IPS-15b (cell line): Measurements from ENCODE around the gene SREBF2.

Experiments
- H3K27me3 ChIP-seq: one replicate; pipeline ENCODE4 v1.6.1; 2013; ENCODE audit warnings: low read length; ENCODE audit not compliant: control insufficient read depth, insufficient read depth
- H3K36me3 ChIP-seq: one replicate; pipeline ENCODE4 v1.6.1; 2013; ENCODE audit warnings: low read length; ENCODE audit not compliant: control insufficient read depth, insufficient read depth
- H3K4me1 ChIP-seq: one replicate; pipeline ENCODE4 v1.6.1; 2013; ENCODE audit warnings: mild to moderate bottlenecking, low read length; ENCODE audit not compliant: control insufficient read depth, insufficient read depth
- H3K4me3 ChIP-seq: one replicate; pipeline ENCODE4 v1.5.1; 2013; ENCODE audit warnings: low read depth, low read length
- H3K9ac ChIP-seq: one replicate; pipeline ENCODE4 v1.6.1; 2013; ENCODE audit warnings: low read depth, mild to moderate bottlenecking, low read length
- H3K9me3 ChIP-seq: one replicate; pipeline ENCODE4 v1.6.1; 2013; ENCODE audit warnings: mild to moderate bottlenecking, low read length; ENCODE audit not compliant: control insufficient read depth, insufficient read depth

The SREBF2 gene

DNA sequence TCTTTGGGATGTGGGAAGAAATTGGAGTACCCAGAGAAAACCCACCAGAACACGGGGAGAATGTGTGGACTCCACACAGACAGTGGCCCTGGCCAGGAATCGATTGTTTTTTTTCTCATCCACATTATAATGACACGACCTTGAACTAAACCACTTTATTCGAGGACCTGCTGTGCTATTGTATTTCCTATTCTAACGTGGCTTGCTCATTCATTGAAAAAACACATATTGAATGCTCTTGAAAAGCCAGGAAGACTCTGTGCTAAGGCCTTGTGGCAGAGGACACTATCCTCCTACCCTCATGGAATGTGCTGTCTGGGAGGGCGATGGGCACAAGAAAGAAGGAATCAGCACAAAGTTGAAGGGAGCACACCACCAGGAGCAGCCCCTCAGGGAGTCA lies 9.1 kb upstream of the SREBF2 start:
- Histone ChIP-seq H3K4me1 (peaks cover 7% of the 10 kb centered on the region), H3K9ac (no peak overlapping the region), H3K27me3 (no peaks in the 10 kb centered on the region), H3K9me3 (no peaks in the 10 kb centered on the region), H3K36me3 (peaks cover 9% of the 10 kb centered on the region), H3K4me3 (no peak overlapping the region)

DNA sequence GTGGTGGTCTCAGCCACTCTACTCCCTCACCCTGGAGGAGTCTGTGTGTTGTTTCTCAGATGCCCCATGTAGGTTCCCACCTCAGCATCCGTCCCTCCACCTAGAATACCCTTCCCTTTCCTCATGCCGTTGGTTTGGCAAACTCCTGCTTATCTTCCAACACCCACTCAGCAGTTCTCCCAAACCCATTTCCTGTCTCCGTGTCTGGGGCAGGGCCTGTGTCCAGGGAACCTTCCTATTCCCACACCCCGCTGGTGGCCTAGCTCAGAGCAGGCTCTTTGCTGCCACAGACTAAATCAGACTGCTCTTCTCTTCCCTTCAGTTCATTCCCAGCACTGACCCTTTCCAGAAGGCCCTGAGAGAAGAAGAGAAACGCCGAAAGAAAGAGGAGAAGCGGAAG lies 7.5 kb upstream of the SREBF2 start:
- Histone ChIP-seq H3K4me1 (peaks cover 7% of the 10 kb centered on the region), H3K36me3 (peaks cover 5% of the 10 kb centered on the region), H3K9ac (no peak overlapping the region), H3K4me3 (no peak overlapping the region), H3K9me3 (no peaks in the 10 kb centered on the region), H3K27me3 (no peaks in the 10 kb centered on the region)

DNA sequence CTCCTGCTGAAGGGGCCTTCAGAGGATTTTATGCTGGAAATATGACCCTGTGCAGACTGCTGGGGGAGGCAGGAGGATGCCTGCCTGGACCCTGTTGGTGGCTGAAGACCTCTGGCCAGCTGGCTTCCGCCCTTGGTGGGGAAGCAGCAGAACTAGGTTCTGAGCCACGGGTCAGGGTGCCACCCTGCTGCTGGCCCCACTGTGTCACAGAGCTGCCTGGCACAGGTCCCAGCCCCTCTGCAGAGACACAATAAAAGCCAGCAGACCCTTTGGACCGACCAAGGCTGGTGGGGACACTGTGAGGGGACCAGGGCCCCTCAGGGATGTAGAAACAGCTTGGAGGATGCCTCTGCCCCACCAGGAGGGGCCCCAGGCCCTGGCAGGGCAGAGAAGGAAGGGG lies 6.9 kb upstream of the SREBF2 start:
- Histone ChIP-seq H3K9ac (no peak overlapping the region), H3K9me3 (no peaks in the 10 kb centered on the region), H3K27me3 (no peaks in the 10 kb centered on the region), H3K4me3 (no peak overlapping the region), H3K4me1 (peaks cover 7% of the 10 kb centered on the region), H3K36me3 (peaks cover 5% of the 10 kb centered on the region)

DNA sequence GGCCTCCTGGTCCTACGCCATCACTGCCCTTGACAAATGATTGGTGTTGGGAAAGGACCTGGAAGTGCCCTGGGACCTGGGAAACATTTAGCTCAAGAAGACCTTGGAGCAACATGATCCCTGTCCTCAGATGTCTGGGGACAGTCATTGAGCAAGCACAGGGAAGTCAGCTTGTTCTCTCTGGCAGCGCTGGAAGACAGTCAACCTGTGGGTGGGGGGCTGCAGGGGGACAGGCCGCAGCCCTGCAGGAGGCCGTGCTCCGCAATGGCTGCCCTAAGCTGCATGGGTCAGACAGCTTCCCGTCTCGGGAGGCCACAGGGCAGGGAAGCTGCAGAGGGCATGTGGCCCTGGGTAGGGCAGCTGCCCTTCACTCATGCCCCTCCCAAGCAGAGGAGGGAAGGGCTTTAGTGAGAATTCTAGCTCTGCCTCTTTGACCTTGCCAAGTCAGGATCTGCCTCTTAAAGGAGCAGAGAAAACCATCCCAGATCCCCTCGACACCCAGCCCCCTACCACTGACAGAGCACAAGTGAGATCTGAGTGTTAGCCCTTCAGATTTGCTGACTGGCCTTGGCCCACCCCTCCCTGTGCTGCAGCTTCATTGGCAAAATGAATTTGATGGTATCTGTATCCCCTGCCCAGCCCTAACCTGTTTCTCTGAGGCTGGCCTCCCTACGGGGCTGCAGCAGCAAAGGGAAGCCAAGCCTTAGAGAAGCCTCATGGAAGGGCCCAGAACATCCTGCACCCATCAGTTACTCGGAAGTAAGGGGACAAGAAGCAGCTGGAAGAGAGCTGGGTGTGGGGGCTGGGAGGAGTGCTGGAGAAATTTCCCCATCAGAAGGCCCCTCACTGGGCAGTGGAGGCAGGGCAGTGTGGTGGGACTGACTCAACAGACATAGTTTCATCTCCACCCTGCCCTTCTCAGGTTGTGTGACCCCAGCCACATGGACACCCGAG lies 6.2 kb upstream of the SREBF2 start:
- H3K4me1 ChIP-seq, result peaks cover 11% of the 10 kb centered on the region
- H3K9ac ChIP-seq, result peak overlapping the region; percentile 12
- H3K27me3 ChIP-seq, result no peaks in the 10 kb centered on the region
- H3K36me3 ChIP-seq, result peaks cover 5% of the 10 kb centered on the region
- no peak overlapping the region for H3K4me3 ChIP-seq
- H3K9me3 ChIP-seq, result no peaks in the 10 kb centered on the region

DNA sequence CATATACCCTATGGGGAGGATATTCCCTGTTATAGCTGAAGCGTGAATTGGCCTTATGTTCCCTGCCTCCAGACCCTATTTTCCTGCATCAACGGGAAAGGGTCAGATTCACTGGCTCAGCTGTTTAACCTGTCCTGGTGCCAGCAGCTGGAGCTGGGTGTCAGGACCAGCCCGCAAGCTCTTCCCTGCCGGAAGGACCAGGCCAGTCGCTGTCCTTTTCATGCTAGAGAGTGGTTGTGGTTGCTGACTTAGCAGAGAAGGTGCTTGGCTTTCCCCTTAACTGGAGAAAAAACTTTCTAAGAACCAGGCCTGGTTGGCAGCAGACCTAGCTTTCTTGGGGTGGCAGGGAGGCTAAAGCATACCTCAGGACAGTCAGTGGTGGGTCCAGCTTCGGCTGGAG lies 5.2 kb upstream of the SREBF2 start:
- Histone ChIP-seq H3K9me3 (no peaks in the 10 kb centered on the region), H3K4me1 (peaks cover 14% of the 10 kb centered on the region), H3K9ac (no peak overlapping the region), H3K4me3 (no peak overlapping the region), H3K27me3 (no peaks in the 10 kb centered on the region), H3K36me3 (peaks cover 5% of the 10 kb centered on the region)

DNA sequence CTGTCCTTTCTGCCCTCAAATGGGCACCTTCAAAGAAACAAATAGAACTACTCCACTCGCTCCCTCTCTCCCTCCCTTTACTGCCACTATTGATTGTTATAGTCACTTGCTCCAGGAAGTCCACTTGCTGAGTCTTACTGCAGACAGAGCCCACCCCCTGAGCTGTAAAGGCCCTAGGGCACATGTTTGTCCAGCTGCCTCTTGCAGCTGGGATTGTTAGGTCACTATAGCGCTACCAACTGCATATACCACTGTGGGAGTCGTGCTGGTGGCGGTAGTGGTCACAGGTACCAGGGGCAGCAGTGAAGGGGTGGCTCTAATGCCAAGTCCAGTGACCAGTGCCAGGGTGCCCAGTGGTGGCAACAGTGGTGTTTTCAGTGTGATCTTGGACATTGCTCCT lies 4.4 kb upstream of the SREBF2 start:
- H3K9ac ChIP-seq, result no peak overlapping the region

DNA sequence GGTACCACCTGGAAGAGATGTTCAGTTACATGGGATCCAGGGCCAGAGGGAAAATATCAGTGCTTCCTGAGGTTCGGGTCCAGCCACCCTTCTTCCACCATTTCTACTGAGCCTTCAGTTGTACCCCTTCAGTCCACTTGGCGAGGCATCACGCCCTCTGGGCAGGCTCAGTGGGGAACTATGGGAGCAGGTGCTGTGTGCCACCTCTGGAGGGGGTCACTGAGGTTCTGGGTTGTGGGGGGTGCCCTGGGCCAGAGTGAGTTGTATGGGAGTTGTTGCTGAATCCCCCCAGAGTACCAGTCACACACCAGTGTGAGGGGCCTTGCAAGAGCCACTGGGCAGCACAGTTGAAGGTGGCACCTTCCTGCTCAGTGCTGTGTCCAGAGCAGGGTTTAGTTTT lies 2.7 kb upstream of the SREBF2 start:
- Histone ChIP-seq H3K9me3 (no peaks in the 10 kb centered on the region), H3K4me1 (peaks cover 13% of the 10 kb centered on the region), H3K27me3 (no peaks in the 10 kb centered on the region), H3K4me3 (no peak overlapping the region), H3K36me3 (peaks cover 5% of the 10 kb centered on the region), H3K9ac (no peak overlapping the region)

More for the DNA sequence above, 4.4 kb upstream of the SREBF2 start:
- Histone ChIP-seq H3K4me1 (peaks cover 14% of the 10 kb centered on the region), H3K9me3 (no peaks in the 10 kb centered on the region), H3K36me3 (peaks cover 5% of the 10 kb centered on the region), H3K4me3 (no peak overlapping the region), H3K27me3 (no peaks in the 10 kb centered on the region)

DNA sequence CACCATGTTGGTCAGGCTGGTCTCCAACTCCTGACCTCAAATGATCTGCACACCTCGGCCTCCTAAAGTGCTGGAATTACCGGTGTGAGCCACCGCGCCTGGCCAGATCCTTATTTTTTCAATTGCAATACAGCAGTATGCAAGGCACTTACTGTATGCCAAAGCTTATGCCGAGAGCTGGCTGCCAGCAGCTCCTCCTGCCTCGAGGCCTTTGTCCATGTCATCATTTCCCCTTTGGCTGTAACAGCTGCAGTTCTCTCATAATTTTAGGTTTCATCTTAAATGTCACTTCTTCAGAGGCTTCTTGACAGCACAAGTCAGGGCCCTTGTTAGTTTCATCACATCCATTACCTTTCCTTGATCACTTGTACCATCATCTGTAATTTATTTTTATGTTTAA lies 1.5 kb upstream of the SREBF2 start:
- Histone ChIP-seq H3K4me1 (peaks cover 13% of the 10 kb centered on the region), H3K9me3 (no peaks in the 10 kb centered on the region), H3K36me3 (no peaks in the 10 kb centered on the region), H3K27me3 (no peaks in the 10 kb centered on the region), H3K4me3 (no peak overlapping the region), H3K9ac (no peak overlapping the region)

DNA sequence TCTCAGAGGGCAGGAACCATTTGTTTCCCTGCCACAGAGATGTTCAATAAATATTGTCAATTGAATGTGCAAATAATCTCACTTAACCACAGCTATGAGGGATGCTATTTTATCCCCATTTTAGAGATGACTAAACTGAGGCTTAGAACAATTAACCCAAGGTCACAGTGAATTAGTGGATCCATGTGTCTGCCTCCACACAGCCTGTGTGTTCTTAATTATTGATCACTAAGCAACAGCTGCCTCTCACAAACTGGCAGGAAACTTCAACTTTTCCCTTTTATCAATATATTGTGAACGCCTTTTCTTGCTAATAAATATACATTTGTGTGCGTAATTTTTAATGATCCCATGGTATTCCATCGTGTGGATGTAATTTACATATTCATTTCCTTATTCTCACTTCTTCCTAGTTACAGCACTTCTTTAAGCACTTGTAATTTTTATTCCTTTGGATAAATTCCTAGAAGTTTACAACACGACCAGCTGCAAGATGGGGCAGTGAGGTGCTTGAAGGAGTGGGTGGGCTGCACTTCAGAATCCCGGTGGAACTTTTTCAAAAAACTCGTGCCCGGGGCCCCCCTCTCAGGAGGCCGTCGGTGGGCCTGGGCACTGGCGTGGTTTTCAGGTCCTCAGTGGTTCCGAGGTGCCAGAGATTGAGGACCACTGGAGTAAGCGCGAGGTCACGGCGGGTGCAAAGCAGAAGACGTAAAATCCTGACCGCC lies 915 bp upstream of the SREBF2 start:
- Histone ChIP-seq H3K9ac (peak overlapping the region; percentile 79), H3K27me3 (no peaks in the 10 kb centered on the region), H3K9me3 (no peaks in the 10 kb centered on the region), H3K4me1 (peaks cover 13% of the 10 kb centered on the region), H3K4me3 (peak overlapping the region; percentile 65), H3K36me3 (peaks cover 3% of the 10 kb centered on the region)

DNA sequence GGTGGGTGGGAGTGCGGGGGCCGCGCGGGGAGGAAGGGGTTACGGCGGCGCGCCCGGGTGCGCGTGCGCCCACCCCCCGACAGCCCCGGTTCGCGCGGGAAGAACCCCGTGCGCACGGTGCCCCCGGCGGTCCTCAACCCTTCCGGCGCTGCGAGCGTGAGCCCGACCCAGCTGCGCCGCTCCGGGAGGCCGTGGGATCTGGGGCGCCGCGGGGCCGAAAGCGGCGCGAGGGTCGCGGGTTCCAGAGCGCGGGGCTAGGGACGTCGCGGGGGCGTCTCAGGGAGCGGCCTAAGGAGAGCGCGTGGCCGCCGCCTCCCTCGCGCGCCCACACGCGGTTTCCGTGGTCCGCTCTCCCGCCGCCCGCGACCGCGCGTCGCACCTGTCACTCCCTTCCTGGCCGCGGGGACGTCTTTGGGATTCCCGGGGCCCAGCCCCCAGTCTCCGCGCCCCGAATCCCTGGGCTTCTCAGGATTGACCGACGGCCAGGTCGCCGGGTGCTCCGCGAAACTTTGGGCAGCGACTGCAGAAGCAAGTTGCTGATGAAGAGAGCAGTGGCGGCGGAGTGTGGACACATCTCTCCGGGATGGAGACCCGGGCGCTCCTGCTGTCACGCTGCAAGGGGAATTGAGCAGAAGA lies 582 bp downstream of the SREBF2 start:
- Histone ChIP-seq H3K27me3 (no peaks in the 10 kb centered on the region), H3K4me1 (peaks cover 10% of the 10 kb centered on the region), H3K9ac (peak overlapping the region; percentile 79), H3K4me3 (peak overlapping the region; percentile 84), H3K36me3 (peaks cover 3% of the 10 kb centered on the region), H3K9me3 (no peaks in the 10 kb centered on the region)

DNA sequence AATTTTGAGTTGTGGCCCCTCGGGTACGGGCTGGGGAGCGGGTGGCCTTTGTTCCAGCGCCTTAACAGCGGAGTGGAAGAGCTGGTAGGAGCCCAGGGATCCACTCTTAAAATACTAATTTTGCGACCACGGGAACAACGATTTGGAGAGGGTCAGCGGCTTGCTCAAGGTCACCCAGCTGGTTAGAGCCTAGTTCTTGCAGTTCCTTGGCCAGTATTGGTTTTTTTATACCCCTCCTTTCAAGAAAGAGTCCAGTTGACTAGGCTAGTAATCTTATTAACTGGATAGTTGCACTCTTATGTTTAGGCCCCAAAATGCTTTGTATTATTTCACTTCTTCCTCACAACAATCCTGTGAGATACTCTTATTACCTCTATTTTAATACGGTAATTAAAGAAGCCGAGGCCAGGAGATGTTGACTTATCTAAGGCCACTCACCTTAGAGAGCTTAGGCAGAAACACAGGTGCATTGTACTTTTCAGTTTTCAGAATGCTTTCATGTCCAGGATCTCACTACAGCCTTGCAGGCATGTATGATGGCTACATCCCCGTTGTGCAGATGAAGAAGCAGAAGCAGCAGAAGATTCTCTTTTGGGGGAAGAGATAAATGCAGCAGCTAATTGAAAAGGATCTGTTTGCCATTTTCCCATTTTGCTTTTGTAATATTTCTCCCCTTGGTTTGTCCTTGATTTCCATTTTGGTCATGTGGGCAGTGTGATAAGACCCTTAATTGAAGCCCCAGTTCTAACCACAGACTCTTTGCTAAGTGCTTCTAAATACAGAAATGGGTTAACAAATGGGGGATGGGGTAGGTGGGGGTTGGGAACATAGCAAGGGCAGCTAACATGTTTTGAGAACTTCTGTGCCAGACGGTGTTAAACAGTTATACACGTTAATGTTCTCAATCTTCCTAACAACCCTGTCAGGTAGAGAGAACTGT lies 1.4 kb downstream of the SREBF2 start:
- peaks cover 3% of the 10 kb centered on the region for H3K36me3 ChIP-seq
- H3K4me3 ChIP-seq, result peak overlapping the region; percentile 84
- no peaks in the 10 kb centered on the region for H3K27me3 ChIP-seq
- no peaks in the 10 kb centered on the region for H3K9me3 ChIP-seq
- peaks cover 10% of the 10 kb centered on the region for H3K4me1 ChIP-seq
- peak overlapping the region; percentile 79 for H3K9ac ChIP-seq
